WI38 (cell line): ENCODE measurements around the gene DSCAML1.
A peak's percentile ranks its signal among the peaks of the same experiment; 100 is the strongest.

Experiments used
- H3K4me3 ChIP-seq: 2 replicates; pipeline ENCODE4 v1.5.1; 2011; ENCODE audit warnings: low read depth, mild to moderate bottlenecking, control low read depth, low read length
- TF ChIP-seq, protein P1 (sequence below): IDR thresholded peaks from 2 replicates; pipeline ENCODE4 v1.5.1; 2012; ENCODE audit warnings: low read depth, mild to moderate bottlenecking, control low read depth, low read length

DSCAML1 gene

DNA sequence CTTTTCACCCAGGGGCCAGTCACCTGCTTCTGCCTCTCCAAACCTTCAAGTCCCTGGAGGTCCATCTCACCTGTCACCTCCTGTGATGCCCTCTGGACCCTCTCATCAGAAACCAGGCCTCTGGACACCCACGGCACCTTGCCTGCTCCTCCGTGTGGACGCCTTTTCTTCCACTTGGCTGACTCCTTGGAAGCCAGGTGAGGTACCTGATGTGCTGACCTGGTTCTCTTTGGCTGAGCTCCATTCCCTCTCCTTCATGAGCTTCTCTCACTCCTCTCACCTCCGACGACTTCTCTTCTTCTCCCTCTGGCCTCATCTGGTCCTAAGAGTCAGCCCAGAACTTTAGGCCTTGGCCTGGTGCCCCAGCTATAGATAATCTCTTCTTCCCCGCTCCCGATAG lies 370.1 kb downstream of the DSCAML1 start:
- TF ChIP-seq, protein P1, sequence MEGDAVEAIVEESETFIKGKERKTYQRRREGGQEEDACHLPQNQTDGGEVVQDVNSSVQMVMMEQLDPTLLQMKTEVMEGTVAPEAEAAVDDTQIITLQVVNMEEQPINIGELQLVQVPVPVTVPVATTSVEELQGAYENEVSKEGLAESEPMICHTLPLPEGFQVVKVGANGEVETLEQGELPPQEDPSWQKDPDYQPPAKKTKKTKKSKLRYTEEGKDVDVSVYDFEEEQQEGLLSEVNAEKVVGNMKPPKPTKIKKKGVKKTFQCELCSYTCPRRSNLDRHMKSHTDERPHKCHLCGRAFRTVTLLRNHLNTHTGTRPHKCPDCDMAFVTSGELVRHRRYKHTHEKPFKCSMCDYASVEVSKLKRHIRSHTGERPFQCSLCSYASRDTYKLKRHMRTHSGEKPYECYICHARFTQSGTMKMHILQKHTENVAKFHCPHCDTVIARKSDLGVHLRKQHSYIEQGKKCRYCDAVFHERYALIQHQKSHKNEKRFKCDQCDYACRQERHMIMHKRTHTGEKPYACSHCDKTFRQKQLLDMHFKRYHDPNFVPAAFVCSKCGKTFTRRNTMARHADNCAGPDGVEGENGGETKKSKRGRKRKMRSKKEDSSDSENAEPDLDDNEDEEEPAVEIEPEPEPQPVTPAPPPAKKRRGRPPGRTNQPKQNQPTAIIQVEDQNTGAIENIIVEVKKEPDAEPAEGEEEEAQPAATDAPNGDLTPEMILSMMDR: no peak
- H3K4me3 ChIP-seq: no peak overlapping the region

DNA sequence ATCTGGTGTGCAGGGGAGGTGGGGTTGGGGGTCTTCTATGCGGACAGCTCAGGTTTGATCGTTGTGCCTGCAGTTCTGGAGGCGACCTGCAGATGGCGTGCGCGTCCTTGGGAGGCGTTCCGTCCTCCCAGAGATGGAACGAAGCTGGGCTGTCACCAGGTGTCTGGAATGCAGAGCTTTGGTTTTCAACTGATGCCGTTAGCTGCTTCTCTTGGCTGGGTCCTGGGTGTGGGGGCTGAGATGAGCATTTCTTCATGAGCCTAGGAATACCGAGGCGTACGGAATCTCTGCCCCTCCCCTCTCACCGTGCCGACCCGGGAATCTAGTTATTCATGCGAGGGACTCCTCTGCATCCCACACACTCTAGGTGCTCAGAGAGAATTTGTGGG lies 370.7 kb downstream of the DSCAML1 start:
- H3K4me3 ChIP-seq: no peak overlapping the region
- TF ChIP-seq, protein P1: peak; percentile 98

DNA sequence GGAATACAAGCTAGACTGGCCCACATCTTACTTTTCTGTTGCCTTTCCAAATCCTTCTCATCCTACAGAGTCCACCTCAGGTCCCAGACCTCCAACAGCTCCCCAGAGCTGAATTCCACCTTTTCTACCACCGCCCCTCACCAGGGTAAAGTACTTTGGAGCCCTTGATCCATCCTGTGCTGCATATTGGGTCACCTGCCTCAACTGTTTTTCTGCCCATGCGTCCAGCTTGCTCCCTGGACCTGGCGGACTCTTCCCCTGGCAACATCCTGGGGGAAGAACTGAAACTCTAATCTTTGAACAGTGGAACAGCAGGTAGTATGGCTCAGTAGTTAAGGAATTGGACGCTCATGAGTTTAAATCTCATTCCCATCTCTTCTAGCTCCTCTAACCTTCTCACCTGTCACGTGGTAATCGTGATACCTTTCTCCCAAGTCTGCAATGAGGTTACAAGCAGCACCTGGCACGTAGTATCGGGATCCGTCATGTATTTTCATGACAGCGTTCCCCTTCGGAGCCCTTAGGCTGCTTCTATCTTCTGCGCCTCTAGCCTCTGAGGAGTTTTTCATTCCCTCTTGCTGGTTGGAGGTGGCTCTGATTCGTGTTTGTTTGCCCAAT lies 371.2 kb downstream of the DSCAML1 start:
- TF ChIP-seq, protein P1: no peak
- no peak overlapping the region for H3K4me3 ChIP-seq

DNA sequence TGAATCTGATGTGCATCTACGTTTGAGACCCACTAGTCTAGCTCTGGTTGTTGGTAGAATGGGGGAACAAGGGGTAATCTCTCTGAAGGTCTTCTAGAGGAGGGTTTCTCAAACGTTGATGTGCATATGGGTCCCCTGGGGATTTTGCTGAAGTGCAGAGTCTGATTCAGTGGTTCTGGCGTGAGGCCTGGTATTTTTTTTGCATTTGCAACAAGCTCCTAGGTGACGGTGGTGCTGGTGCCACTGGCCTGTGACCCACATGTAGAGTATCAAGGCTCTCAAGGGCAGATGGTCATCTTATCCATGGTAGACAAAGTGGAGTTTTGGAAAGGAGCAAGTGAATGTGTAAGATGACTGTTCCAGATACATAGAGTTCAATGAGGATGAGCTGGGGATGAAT lies 372.2 kb downstream of the DSCAML1 start:
- TF ChIP-seq, protein P1: no peak
- H3K4me3 ChIP-seq: no peak overlapping the region

DNA sequence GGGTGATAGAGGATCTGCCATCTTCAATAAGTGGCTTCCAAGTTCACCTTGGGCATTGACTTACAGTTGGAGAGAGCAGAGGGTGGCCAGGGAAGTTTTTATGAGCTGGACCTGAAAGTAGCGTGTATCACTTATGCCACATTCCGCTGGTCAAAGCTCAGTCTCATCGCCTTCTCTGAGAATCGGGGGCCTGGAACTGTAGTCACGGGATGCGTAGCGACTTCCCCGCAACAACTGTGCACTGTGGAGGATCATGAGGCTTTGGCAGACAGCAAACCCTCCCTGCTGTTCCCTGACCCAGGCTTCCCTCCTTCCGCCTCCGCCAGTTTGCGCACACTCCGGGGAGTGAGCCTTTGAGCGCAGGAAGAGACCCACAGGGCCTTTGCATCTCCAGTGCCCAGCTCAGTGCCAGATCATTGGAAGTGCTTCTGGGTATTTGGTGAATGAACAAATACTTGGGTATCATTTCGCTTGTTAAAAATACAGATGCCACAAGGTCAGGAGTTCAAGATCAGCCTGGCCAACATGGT lies 373.9 kb downstream of the DSCAML1 start:
- TF ChIP-seq, protein P1: no peak
- H3K4me3 ChIP-seq: no peak overlapping the region

DNA sequence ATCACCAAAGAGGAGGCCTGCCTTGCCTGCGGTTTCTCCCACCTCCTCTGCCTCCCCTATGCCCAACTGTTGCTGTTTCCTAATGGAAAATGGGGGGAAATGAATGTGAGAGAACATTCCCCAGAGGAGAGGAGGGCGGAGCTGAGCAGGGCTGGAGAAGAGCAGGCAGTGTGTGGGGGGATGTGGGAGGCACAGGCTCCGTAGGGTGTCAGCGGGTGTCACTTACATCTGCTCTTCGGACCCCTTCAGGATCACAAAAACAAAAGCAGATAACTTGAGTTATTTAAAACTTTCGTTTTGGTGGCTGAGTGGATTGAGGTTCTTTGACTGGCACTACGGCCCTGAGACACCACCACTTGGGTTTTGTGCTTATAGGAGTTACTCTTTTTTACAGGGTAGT lies 375.5 kb downstream of the DSCAML1 start:
- no peak overlapping the region for H3K4me3 ChIP-seq
- TF ChIP-seq, protein P1: no peak

DNA sequence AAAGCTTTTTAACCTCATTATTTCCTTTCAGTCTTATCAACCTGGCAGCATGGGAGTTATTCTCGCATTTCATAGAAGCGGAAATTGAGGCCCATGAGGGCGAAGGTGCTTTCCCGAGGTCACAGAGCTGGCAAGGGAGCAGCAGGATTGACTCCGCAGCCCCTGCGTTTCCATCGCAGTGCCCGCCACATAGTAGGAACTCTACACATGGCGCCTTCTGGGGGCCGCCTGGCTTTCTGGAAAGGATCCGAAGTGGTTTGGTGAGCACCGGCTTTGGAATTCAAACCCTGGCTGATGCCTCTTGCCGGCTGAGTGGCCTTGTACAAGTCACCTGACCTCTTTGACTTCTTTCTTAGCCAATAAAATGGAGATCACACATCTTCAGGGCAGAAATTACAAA lies 376.0 kb downstream of the DSCAML1 start:
- no peak overlapping the region for H3K4me3 ChIP-seq
- TF ChIP-seq, protein P1: no peak
